ENCODE results near the gene CELF5. TPM values are rescaled to one million over a fixed set of nuclear protein-coding genes. Genes with fewer than 3 reads are reported as not detected.

CELF5 gene
- total RNA-seq, 6 experiments from 2014 or later, result 0.07 to 1.6 (median 0.34) TPM

- Histone ChIP-seq H3K4me3 (no peak overlapping the region), H3K9me3 (no peaks in the 10 kb centered on the region), H3K4me1 (no peaks in the 10 kb centered on the region), H3K27ac (no peak overlapping the region), H3K36me3 (no peaks in the 10 kb centered on the region), H3K27me3 (peaks cover 0 to 8% of the 10 kb centered on the region in 2 donors)
- intact Hi-C loops (cut with DNase I), result no loop called here
- no peak for DNase-seq
- no peak for TF ChIP-seq POLR2A (IDR thresholded peaks at IDR 0.05)
- no peak for TF ChIP-seq CTCF (IDR thresholded peaks at IDR 0.05)
- ATAC-seq, result no peak
- 64% methylated on average over 19 of the region's 19 CpGs for whole genome bisulfite sequencing (ENCODE audit: insufficient coverage, low coverage, low lambda C conversion rate, missing lambda C conversion rate)
Measured at GRCh38 chr19:3266092-3266693, 41.7 kb downstream of the CELF5 start.

GRCh38 chr19:3266792-3267514 is 42.5 kb downstream of the CELF5 start:
- TF ChIP-seq CTCF (IDR thresholded peaks at IDR 0.05), result no peak
- no peak for TF ChIP-seq POLR2A (IDR thresholded peaks at IDR 0.05)
- DNase-seq (no peak), ATAC-seq (no peak)
- Histone ChIP-seq H3K9me3 (no peaks in the 10 kb centered on the region), H3K4me3 (no peak overlapping the region), H3K27me3 (peaks cover 0 to 8% of the 10 kb centered on the region in 2 donors), H3K27ac (no peak overlapping the region), H3K36me3 (no peaks in the 10 kb centered on the region), H3K4me1 (no peaks in the 10 kb centered on the region)
- intact Hi-C loops (cut with DNase I), result no loop called here
- 53% methylated on average over 12 of the region's 30 CpGs for WGBS (ENCODE audit: insufficient coverage, low coverage, low lambda C conversion rate, missing lambda C conversion rate)

GRCh38 chr19:3268326-3268725 is 43.9 kb downstream of the CELF5 start:
- no peak for TF ChIP-seq CTCF (IDR thresholded peaks at IDR 0.05)
- no peak for TF ChIP-seq POLR2A (IDR thresholded peaks at IDR 0.05)
- ATAC-seq, result no peak
- Histone ChIP-seq H3K36me3 (no peaks in the 10 kb centered on the region), H3K4me3 (no peak overlapping the region), H3K4me1 (no peaks in the 10 kb centered on the region), H3K9me3 (no peaks in the 10 kb centered on the region), H3K27ac (no peak overlapping the region), H3K27me3 (peaks cover 0 to 8% of the 10 kb centered on the region in 2 donors)
- DNase-seq, result no peak
- intact Hi-C loops (cut with DNase I), result no loop called here
- WGBS (ENCODE audit: insufficient coverage, low coverage, low lambda C conversion rate, missing lambda C conversion rate), result 77% methylated on average over 10 of the region's 15 CpGs

- DNase-seq, result no peak
- 70% methylated on average over 5 of the region's 6 CpGs for WGBS (ENCODE audit: insufficient coverage, low coverage, low lambda C conversion rate, missing lambda C conversion rate)
- H3K4me1 ChIP-seq, result no peaks in the 10 kb centered on the region
Measured at GRCh38 chr19:3268763-3269162, 44.3 kb downstream of the CELF5 start.

More at GRCh38 chr19:3268763-3269162, 44.3 kb downstream of the CELF5 start:
- H3K9me3 ChIP-seq, result no peaks in the 10 kb centered on the region
- ATAC-seq, result no peak
- no peak overlapping the region for H3K4me3 ChIP-seq
- no peak for TF ChIP-seq CTCF (IDR thresholded peaks at IDR 0.05)
- no peak overlapping the region for H3K27ac ChIP-seq
- intact Hi-C loops (cut with DNase I), result no loop called here
- no peaks in the 10 kb centered on the region for H3K36me3 ChIP-seq
- H3K27me3 ChIP-seq, result peaks cover 0 to 8% of the 10 kb centered on the region in 2 donors

Data from right lobe of liver (tissue), 6 donors.